ES-I3 (cell line): Measurements from ENCODE around the gene RPS18.

ENCODE experiments used
- H3K36me3 ChIP-seq: 2 replicates; pipeline ENCODE4 v1.6.1; 2013; ENCODE audit warnings: mild to moderate bottlenecking, low read length, control low read depth, moderate library complexity; ENCODE audit not compliant: insufficient read depth
- H3K4me1 ChIP-seq: 2 replicates; pipeline ENCODE4 v1.6.1; 2013; ENCODE audit warnings: mild to moderate bottlenecking, control low read depth, low read length; ENCODE audit not compliant: insufficient read depth
- H3K9ac ChIP-seq: 2 replicates; pipeline ENCODE4 v1.6.1; 2013; ENCODE audit warnings: low read depth, mild to moderate bottlenecking, low read length, moderate library complexity
- H3K9me3 ChIP-seq: 2 replicates; pipeline ENCODE4 v1.6.1; 2013; ENCODE audit warnings: mild to moderate bottlenecking, low read length, moderate library complexity; ENCODE audit not compliant: control insufficient read depth, insufficient read depth

The RPS18 gene

GRCh38 chr6:33320315-33321181, 48.7 kb downstream of the RPS18 start:
- peaks cover 16% of the 10 kb centered on the region; the same call in 1 of the 2 replicates for H3K4me1 ChIP-seq
- peaks cover 20% of the 10 kb centered on the region for H3K36me3 ChIP-seq
- H3K9me3 ChIP-seq = no peaks in the 10 kb centered on the region
- H3K9ac ChIP-seq = no peak overlapping the region

- no peak overlapping the region for H3K9ac ChIP-seq
- peaks cover 15% of the 10 kb centered on the region; the same call in 1 of the 2 replicates for H3K4me1 ChIP-seq
- peaks cover 20% of the 10 kb centered on the region for H3K36me3 ChIP-seq
- H3K9me3 ChIP-seq = no peaks in the 10 kb centered on the region
Observed at GRCh38 chr6:33321227-33321626, 49.4 kb downstream of the RPS18 start.

GRCh38 chr6:33323623-33323948, 51.7 kb downstream of the RPS18 start:
- Histone ChIP-seq H3K4me1 (peaks cover 9% of the 10 kb centered on the region; the same call in 1 of the 2 replicates), H3K36me3 (peaks cover 20% of the 10 kb centered on the region), H3K9ac (peak overlapping the region; percentile 79), H3K9me3 (no peaks in the 10 kb centered on the region)

GRCh38 chr6:33324125-33324524, 52.2 kb downstream of the RPS18 start:
- no peaks in the 10 kb centered on the region for H3K9me3 ChIP-seq
- peaks cover 20% of the 10 kb centered on the region for H3K36me3 ChIP-seq
- H3K9ac ChIP-seq = peak overlapping the region; percentile 79; the same call in 1 of the 2 replicates
- H3K4me1 ChIP-seq = peaks cover 7% of the 10 kb centered on the region; the same call in 1 of the 2 replicates
